Activated T-helper 1 cell treated with Interleukin-2 at 50 U/mL for 16 hours (primary cell): ENCODE results near the gene MYO18B.
"Not testable (repeated sequence)": the region's sequence is repeated elsewhere in the genome, so short reads cannot be mapped to it uniquely, and the experiment has no call there.

ENCODE experiments used
- DNase-seq: peaks from one replicate; pipeline ENCODE4 v3.0.0-alpha.2; 2020; ENCODE audit warnings: low read depth

MYO18B gene

GRCh38 chr22:25741692-25742626 is at the start of gene MYO18B:
MYO18B (plus strand) TSS chr22:25742188; CDS start chr22:25761093, 18,905 bp downstream.
- DNase-seq, result no peak

- no peak for DNase-seq
Measured at GRCh38 chr22:25692397-25693267, 49.4 kb upstream of the MYO18B start.

GRCh38 chr22:25693268-25693565 is 48.8 kb upstream of the MYO18B start:
- DNase-seq, result no peak

- no peak for DNase-seq
Measured at GRCh38 chr22:25694196-25694907, 47.6 kb upstream of the MYO18B start.

- DNase-seq, result no peak
Measured at GRCh38 chr22:25695146-25695545, 46.8 kb upstream of the MYO18B start.

- DNase-seq, result no peak
Measured at GRCh38 chr22:25696763-25697162, 45.2 kb upstream of the MYO18B start.

- no peak for DNase-seq
Measured at GRCh38 chr22:25697181-25697664, 44.8 kb upstream of the MYO18B start.

GRCh38 chr22:25697978-25698377 is 44.0 kb upstream of the MYO18B start:
- no peak for DNase-seq

GRCh38 chr22:25698461-25698860 is 43.5 kb upstream of the MYO18B start:
- DNase-seq, result no peak

GRCh38 chr22:25698978-25699377 is 43.0 kb upstream of the MYO18B start:
- DNase-seq, result no peak

- DNase-seq, result no peak
Measured at GRCh38 chr22:25701056-25701780, 40.8 kb upstream of the MYO18B start.

- DNase-seq, result no peak
Measured at GRCh38 chr22:25702040-25702439, 39.9 kb upstream of the MYO18B start.

- DNase-seq, result no peak
Measured at GRCh38 chr22:25702571-25703167, 39.3 kb upstream of the MYO18B start.

- no peak for DNase-seq
Measured at GRCh38 chr22:25704701-25705100, 37.3 kb upstream of the MYO18B start.

GRCh38 chr22:25706197-25706596 is 35.8 kb upstream of the MYO18B start:
- DNase-seq, result no peak

- DNase-seq, result not testable (repeated sequence)
Measured at GRCh38 chr22:25708430-25708829, 33.6 kb upstream of the MYO18B start.

GRCh38 chr22:25709758-25710157 is 32.2 kb upstream of the MYO18B start:
- DNase-seq, result no peak

GRCh38 chr22:25710501-25710900 is 31.5 kb upstream of the MYO18B start:
- no peak for DNase-seq

- DNase-seq, result no peak
Measured at GRCh38 chr22:25711491-25711890, 30.5 kb upstream of the MYO18B start.

- DNase-seq, result no peak
Measured at GRCh38 chr22:25712661-25713400, 29.2 kb upstream of the MYO18B start.
